WTC11 (cell line): ENCODE results near the gene OSBPL6. TPM values are rescaled to one million over a fixed set of nuclear protein-coding genes. Genes with fewer than 3 reads are reported as not detected.

Experiments used
- ATAC-seq: fragments of 200-7000 bp; cut with Tn5 transposase; 2 replicates; pipeline ENCODE4 v1.10.0; 2021; ENCODE audit warnings: mild to moderate bottlenecking, moderate library complexity
- CTCF ChIA-PET: fragments of 300-600 bp; sonication (Branson Sonifier 250); formaldehyde crosslinking; loops from one replicate; lab custom pipeline; 2021; ENCODE audit warnings: antibody characterized with exemption; lab: Charles Lee
- POLR2A ChIA-PET: fragments of 350-600 bp; sonication (Branson Sonifier 250); formaldehyde crosslinking; loops from one replicate; lab custom pipeline; 2021; ENCODE audit warnings: antibody characterized with exemption; lab: Charles Lee
- DNase-seq: peaks from one replicate; pipeline ENCODE4 v3.0.0; 2021; ENCODE audit warnings: low spot score
- H3K27ac Mint-ChIP-seq: 2 replicates; pipeline ENCODE4 v1.8.0; 2021; ENCODE audit warnings: mixed read lengths
- H3K27me3 Mint-ChIP-seq: 2 replicates; pipeline ENCODE4 v1.8.0; 2021; ENCODE audit warnings: low read depth, mild to moderate bottlenecking, moderate library complexity, mixed read lengths
- H3K36me3 Mint-ChIP-seq: 2 replicates; pipeline ENCODE4 v1.8.0; 2021; ENCODE audit warnings: mixed read lengths
- H3K4me1 Mint-ChIP-seq: 2 replicates; pipeline ENCODE4 v1.8.0; 2022; ENCODE audit warnings: mixed read lengths
- H3K4me3 Mint-ChIP-seq: 2 replicates; pipeline ENCODE4 v1.8.0; 2021; ENCODE audit warnings: mild to moderate bottlenecking, moderate library complexity, mixed read lengths
- H3K9me3 Mint-ChIP-seq: 2 replicates; pipeline ENCODE4 v1.8.0; 2021; ENCODE audit warnings: mixed read lengths
- AR ChIP-seq: fragments of 250-450 bp; sonication (Bioruptor Pico); IDR thresholded peaks from 2 replicates; pipeline ENCODE4 v1.9.0; 2021; ENCODE audit warnings: mild to moderate bottlenecking
- ARID4B ChIP-seq: sonication (generic); formaldehyde crosslinking; IDR thresholded peaks from 2 replicates; pipeline ENCODE4 v1.8.0; 2023; ENCODE audit warnings: missing genetic modification reagents, mild to moderate bottlenecking, borderline replicate concordance
- ATF1 ChIP-seq: sonication (generic); formaldehyde crosslinking; IDR thresholded peaks from 2 replicates; pipeline ENCODE4 v1.8.1; 2023; ENCODE audit warnings: mild to moderate bottlenecking, moderate library complexity, missing genetic modification reagents
- CREB1 ChIP-seq: sonication (generic); formaldehyde crosslinking; IDR thresholded peaks from 2 replicates; pipeline ENCODE4 v1.8.0; 2023; ENCODE audit warnings: mild to moderate bottlenecking, missing genetic modification reagents
- CREM ChIP-seq: sonication (generic); formaldehyde crosslinking; IDR thresholded peaks from 2 replicates; pipeline ENCODE4 v1.8.1; 2022; ENCODE audit warnings: mild to moderate bottlenecking, missing genetic modification reagents, moderate library complexity
- E2F1 ChIP-seq: sonication (generic); formaldehyde crosslinking; IDR thresholded peaks from 2 replicates; pipeline ENCODE4 v1.8.0; 2022; ENCODE audit warnings: mild to moderate bottlenecking, missing genetic modification reagents
- FOXP1 ChIP-seq: sonication (generic); formaldehyde crosslinking; IDR thresholded peaks from 2 replicates; pipeline ENCODE4 v1.8.0; 2022; ENCODE audit warnings: missing genetic modification reagents, mild to moderate bottlenecking, moderate library complexity, borderline replicate concordance
- HMGXB4 ChIP-seq: sonication (generic); formaldehyde crosslinking; IDR thresholded peaks from 2 replicates; pipeline ENCODE4 v1.8.1; 2023; ENCODE audit warnings: mild to moderate bottlenecking, moderate library complexity, missing genetic modification reagents
- JUN ChIP-seq: sonication (generic); formaldehyde crosslinking; IDR thresholded peaks from 2 replicates; pipeline ENCODE4 v1.8.0; 2023; ENCODE audit warnings: mild to moderate bottlenecking, missing genetic modification reagents
- NFATC4 ChIP-seq: fragments of 250-450 bp; sonication (Bioruptor Pico); IDR thresholded peaks from 2 replicates; pipeline ENCODE4 v1.9.0; 2021; ENCODE audit warnings: mild to moderate bottlenecking
- NFYB ChIP-seq: sonication (generic); formaldehyde crosslinking; conservative IDR thresholded peaks from 2 replicates; pipeline ENCODE4 v1.8.0; 2022; ENCODE audit warnings: low read depth, missing genetic modification reagents
- SMAD4 ChIP-seq: sonication (generic); formaldehyde crosslinking; IDR thresholded peaks from 2 replicates; pipeline ENCODE4 v1.8.0; 2022; ENCODE audit warnings: mild to moderate bottlenecking, missing genetic modification reagents
- STAT6 ChIP-seq: sonication (generic); formaldehyde crosslinking; conservative IDR thresholded peaks from 2 replicates; pipeline ENCODE4 v1.8.1; 2023; ENCODE audit warnings: mild to moderate bottlenecking, low read depth, missing genetic modification reagents, moderate library complexity
- TEAD1 ChIP-seq: sonication (generic); formaldehyde crosslinking; IDR thresholded peaks from 2 replicates; pipeline ENCODE4 v1.8.0; 2022; ENCODE audit warnings: mild to moderate bottlenecking, missing genetic modification reagents
- ZNF138 ChIP-seq: sonication (generic); formaldehyde crosslinking; conservative IDR thresholded peaks from 2 replicates; pipeline ENCODE4 v1.8.1; 2022; ENCODE audit warnings: mild to moderate bottlenecking, moderate library complexity, missing genetic modification reagents
- ZNF317 ChIP-seq: sonication (generic); formaldehyde crosslinking; IDR thresholded peaks from 2 replicates; pipeline ENCODE4 v1.8.1; 2023; ENCODE audit warnings: low read depth, mild to moderate bottlenecking, moderate library complexity, missing genetic modification reagents, borderline replicate concordance
- total RNA-seq: library from RNA; stranded (reverse); gene quantifications from 3 replicates; pipeline ENCODE4 v1.2.3, GENCODE V29; 2021
- TF ChIP-seq, protein P1 (sequence below): fragments of 250-450 bp; sonication (Bioruptor Pico); IDR thresholded peaks from 2 replicates; pipeline ENCODE4 v1.9.0; 2021; ENCODE audit warnings: moderate library complexity, mild to moderate bottlenecking, inconsistent platforms, borderline replicate concordance
- TF ChIP-seq, protein P2 (sequence below): sonication (generic); formaldehyde crosslinking; IDR thresholded peaks from 2 replicates; pipeline ENCODE4 v1.8.1; 2022; ENCODE audit warnings: low read depth, mild to moderate bottlenecking, moderate library complexity, missing genetic modification reagents, borderline replicate concordance
- TF ChIP-seq, protein P3 (sequence below): fragments of 250-450 bp; sonication (Bioruptor Pico); IDR thresholded peaks from 2 replicates; pipeline ENCODE4 v1.9.0; 2021; ENCODE audit warnings: mild to moderate bottlenecking

The OSBPL6 gene
- total RNA-seq, 1 experiment from 2014 or later = 9.2 TPM

DNA sequence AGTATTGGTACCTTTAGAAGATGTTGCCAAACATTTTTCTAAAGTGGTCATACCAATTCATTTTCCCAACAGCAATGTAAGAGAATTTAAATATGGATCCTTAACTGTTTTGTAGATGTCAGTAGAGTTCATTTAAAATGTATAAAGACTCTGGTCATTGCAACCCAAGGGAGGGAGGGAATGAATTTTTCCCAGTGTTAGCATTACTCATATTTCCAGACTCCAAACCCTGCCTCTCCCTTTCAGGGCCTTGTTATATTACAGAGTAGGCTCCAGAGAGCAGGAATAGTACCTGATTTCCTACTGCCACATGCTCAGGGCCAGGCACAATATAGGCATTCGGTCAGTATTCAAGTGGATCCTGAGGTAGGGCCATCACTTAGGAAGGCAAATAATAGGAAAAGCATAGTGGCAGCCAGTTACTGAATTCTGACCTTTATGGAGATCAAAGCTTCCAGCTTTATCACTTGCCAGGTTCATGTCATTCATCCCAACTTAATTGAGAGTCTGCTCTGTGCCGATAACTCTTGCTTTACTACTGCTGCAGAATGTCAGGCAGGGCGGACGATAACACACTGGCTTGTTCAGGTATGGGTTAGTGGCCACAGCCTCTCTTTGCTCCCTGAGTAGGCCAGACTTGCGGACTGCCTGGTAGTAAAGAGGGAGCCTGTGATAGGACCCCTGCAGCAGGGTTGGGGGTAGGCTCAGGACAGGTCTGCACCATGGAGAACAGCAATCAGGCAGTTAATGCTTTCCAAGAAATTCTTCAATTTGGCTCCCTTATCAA, 75.3 kb downstream of the OSBPL6 start:
- H3K36me3 Mint-ChIP-seq = no peaks in the 10 kb centered on the region
- TF ChIP-seq E2F1 (CRISPR knock-in tag) (no peak), FOXP1 (no peak), ARID4B (CRISPR knock-in tag) (no peak), JUN (CRISPR knock-in tag) (no peak), TEAD1 (CRISPR knock-in tag) (no peak), ZNF138 (CRISPR knock-in tag) (no peak), SMAD4 (no peak)
- TF ChIP-seq, protein P1, sequence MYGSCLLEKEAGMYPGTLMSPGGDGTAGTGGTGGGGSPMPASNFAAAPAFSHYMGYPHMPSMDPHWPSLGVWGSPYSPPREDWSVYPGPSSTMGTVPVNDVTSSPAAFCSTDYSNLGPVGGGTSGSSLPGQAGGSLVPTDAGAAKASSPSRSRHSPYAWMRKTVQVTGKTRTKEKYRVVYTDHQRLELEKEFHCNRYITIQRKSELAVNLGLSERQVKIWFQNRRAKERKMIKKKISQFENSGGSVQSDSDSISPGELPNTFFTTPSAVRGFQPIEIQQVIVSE (CRISPR knock-in tag) = no peak
- TF ChIP-seq, all 79 proteins: peak for 0
- no peaks in the 10 kb centered on the region for H3K27me3 Mint-ChIP-seq
- DNase-seq = no peak
- CTCF ChIA-PET = no interaction called here
- no peak overlapping the region for H3K4me3 Mint-ChIP-seq
- H3K9me3 Mint-ChIP-seq = no peaks in the 10 kb centered on the region
- no peak overlapping the region for H3K27ac Mint-ChIP-seq
- ATAC-seq = peak; percentile 76
- POLR2A ChIA-PET = no interaction called here
- H3K4me1 Mint-ChIP-seq = peaks cover 37% of the 10 kb centered on the region

GRCh38 chr2:178270338-178270737, 76.0 kb downstream of the OSBPL6 start:
- POLR2A ChIA-PET = no interaction called here
- no peaks in the 10 kb centered on the region for H3K9me3 Mint-ChIP-seq
- peaks cover 40% of the 10 kb centered on the region for H3K4me1 Mint-ChIP-seq
- DNase-seq (no peak), ATAC-seq (no peak)
- H3K36me3 Mint-ChIP-seq = no peaks in the 10 kb centered on the region
- H3K4me3 Mint-ChIP-seq = no peak overlapping the region
- no peaks in the 10 kb centered on the region for H3K27me3 Mint-ChIP-seq
- CTCF ChIA-PET = no interaction called here
- H3K27ac Mint-ChIP-seq = no peak overlapping the region
- TF ChIP-seq, protein P2, sequence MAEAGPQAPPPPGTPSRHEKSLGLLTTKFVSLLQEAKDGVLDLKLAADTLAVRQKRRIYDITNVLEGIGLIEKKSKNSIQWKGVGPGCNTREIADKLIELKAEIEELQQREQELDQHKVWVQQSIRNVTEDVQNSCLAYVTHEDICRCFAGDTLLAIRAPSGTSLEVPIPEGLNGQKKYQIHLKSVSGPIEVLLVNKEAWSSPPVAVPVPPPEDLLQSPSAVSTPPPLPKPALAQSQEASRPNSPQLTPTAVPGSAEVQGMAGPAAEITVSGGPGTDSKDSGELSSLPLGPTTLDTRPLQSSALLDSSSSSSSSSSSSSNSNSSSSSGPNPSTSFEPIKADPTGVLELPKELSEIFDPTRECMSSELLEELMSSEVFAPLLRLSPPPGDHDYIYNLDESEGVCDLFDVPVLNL = no peak
- TF ChIP-seq ATF1 (CRISPR knock-in tag) (no peak), AR (CRISPR knock-in tag) (no peak), ZNF317 (CRISPR knock-in tag) (no peak), NFATC4 (CRISPR knock-in tag) (no peak), JUN (CRISPR knock-in tag) (no peak), STAT6 (CRISPR knock-in tag) (no peak), CREB1 (CRISPR knock-in tag) (no peak), HMGXB4 (no peak), NFYB (CRISPR knock-in tag) (no peak), CREM (CRISPR knock-in tag) (no peak)
- TF ChIP-seq, protein P3, sequence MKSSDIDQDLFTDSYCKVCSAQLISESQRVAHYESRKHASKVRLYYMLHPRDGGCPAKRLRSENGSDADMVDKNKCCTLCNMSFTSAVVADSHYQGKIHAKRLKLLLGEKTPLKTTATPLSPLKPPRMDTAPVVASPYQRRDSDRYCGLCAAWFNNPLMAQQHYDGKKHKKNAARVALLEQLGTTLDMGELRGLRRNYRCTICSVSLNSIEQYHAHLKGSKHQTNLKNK (CRISPR knock-in tag) = no peak
